ENCODE results near the gene MCAT.
"Not testable (repeated sequence)": the region's sequence is repeated elsewhere in the genome, so short reads cannot be mapped to it uniquely, and the experiment has no call there.

MCAT gene

GRCh38 chr22:43152003-43152356, 8.8 kb upstream of the MCAT start:
- H3K36me3 Mint-ChIP-seq: no peaks in the 10 kb centered on the region
- H3K4me1 Mint-ChIP-seq: peaks cover 74% of the 10 kb centered on the region
- H3K27ac Mint-ChIP-seq: peak overlapping the region; percentile 29
- no peaks in the 10 kb centered on the region for H3K9me3 Mint-ChIP-seq
- peak overlapping the region; percentile 77 for H3K4me3 Mint-ChIP-seq
- peak; percentile 10 for ATAC-seq
- peaks cover 9% of the 10 kb centered on the region for H3K27me3 Mint-ChIP-seq

- ATAC-seq: peak; percentile 70
- Mint-ChIP-seq H3K36me3 (no peaks in the 10 kb centered on the region), H3K9me3 (no peaks in the 10 kb centered on the region), H3K27ac (peak within 1 kb of the TSS; percentile 29), H3K4me3 (peak within 1 kb of the TSS; percentile 80), H3K27me3 (peaks cover 9% of the 10 kb centered on the region), H3K4me1 (peaks cover 78% of the 10 kb centered on the region)
Observed at GRCh38 chr22:43151251-43152002, 8.2 kb upstream of the MCAT start, which contains the start of gene TSPO. TSPO (plus strand) TSS chr22:43151559; CDS start chr22:43159239, 7,680 bp downstream.

- ATAC-seq: no peak
- peak overlapping the region; percentile 29 for H3K27ac Mint-ChIP-seq
- H3K36me3 Mint-ChIP-seq: no peaks in the 10 kb centered on the region
- no peaks in the 10 kb centered on the region for H3K9me3 Mint-ChIP-seq
- peaks cover 9% of the 10 kb centered on the region for H3K27me3 Mint-ChIP-seq
- H3K4me3 Mint-ChIP-seq: peak overlapping the region; percentile 80
- H3K4me1 Mint-ChIP-seq: peaks cover 78% of the 10 kb centered on the region
Observed at GRCh38 chr22:43150731-43151206, 7.6 kb upstream of the MCAT start.

- H3K4me1 Mint-ChIP-seq: peaks cover 63% of the 10 kb centered on the region
- no peak overlapping the region for H3K4me3 Mint-ChIP-seq
- no peaks in the 10 kb centered on the region for H3K36me3 Mint-ChIP-seq
- ATAC-seq: no peak
- H3K27me3 Mint-ChIP-seq: peaks cover 9% of the 10 kb centered on the region
- H3K27ac Mint-ChIP-seq: peak overlapping the region; percentile 40
- no peaks in the 10 kb centered on the region for H3K9me3 Mint-ChIP-seq
Observed at GRCh38 chr22:43148581-43148980, 5.4 kb upstream of the MCAT start.

GRCh38 chr22:43147821-43148220, 4.6 kb upstream of the MCAT start:
- no peak for ATAC-seq
- H3K36me3 Mint-ChIP-seq: no peaks in the 10 kb centered on the region
- peaks cover 3% of the 10 kb centered on the region for H3K27me3 Mint-ChIP-seq
- H3K4me3 Mint-ChIP-seq: no peak overlapping the region
- H3K9me3 Mint-ChIP-seq: no peaks in the 10 kb centered on the region
- H3K27ac Mint-ChIP-seq: peak overlapping the region; percentile 40
- peaks cover 65% of the 10 kb centered on the region for H3K4me1 Mint-ChIP-seq

- not testable (repeated sequence) for ATAC-seq, H3K27me3 Mint-ChIP-seq, H3K9me3 Mint-ChIP-seq, H3K4me3 Mint-ChIP-seq, H3K36me3 Mint-ChIP-seq
- H3K4me1 Mint-ChIP-seq: peaks cover 69% of the 10 kb centered on the region
- H3K27ac Mint-ChIP-seq: peak overlapping the region; percentile 40
Observed at GRCh38 chr22:43146332-43146731, 3.1 kb upstream of the MCAT start.

GRCh38 chr22:43145371-43145770, 2.2 kb upstream of the MCAT start:
- not testable (repeated sequence) for ATAC-seq, H3K9me3 Mint-ChIP-seq, H3K27me3 Mint-ChIP-seq, H3K36me3 Mint-ChIP-seq, H3K4me3 Mint-ChIP-seq
- Mint-ChIP-seq H3K27ac (peak overlapping the region; percentile 40), H3K4me1 (peaks cover 59% of the 10 kb centered on the region)

GRCh38 chr22:43144949-43145348, 1.8 kb upstream of the MCAT start:
- no peak overlapping the region for H3K4me3 Mint-ChIP-seq
- H3K9me3 Mint-ChIP-seq: no peaks in the 10 kb centered on the region
- peaks cover 58% of the 10 kb centered on the region for H3K4me1 Mint-ChIP-seq
- peak overlapping the region; percentile 40 for H3K27ac Mint-ChIP-seq
- H3K27me3 Mint-ChIP-seq: no peaks in the 10 kb centered on the region
- H3K36me3 Mint-ChIP-seq: peaks cover 3% of the 10 kb centered on the region
- no peak for ATAC-seq

- Mint-ChIP-seq H3K4me1 (peaks cover 10% of the 10 kb centered on the region), H3K36me3 (peaks cover 77% of the 10 kb centered on the region), H3K4me3 (no peak overlapping the region), H3K27ac (peak overlapping the region; percentile 2), H3K27me3 (no peaks in the 10 kb centered on the region), H3K9me3 (no peaks in the 10 kb centered on the region)
- no peak for ATAC-seq
Observed at GRCh38 chr22:43136801-43137200, 6.4 kb downstream of the MCAT start.

- ATAC-seq: peak; percentile 75
- Mint-ChIP-seq H3K36me3 (peaks cover 83% of the 10 kb centered on the region), H3K27me3 (no peaks in the 10 kb centered on the region), H3K27ac (peak overlapping the region; percentile 2), H3K4me1 (peaks cover 7% of the 10 kb centered on the region), H3K9me3 (no peaks in the 10 kb centered on the region), H3K4me3 (no peak overlapping the region)
Observed at GRCh38 chr22:43136255-43136654, 6.9 kb downstream of the MCAT start.

GRCh38 chr22:43135565-43135964, 7.6 kb downstream of the MCAT start:
- no peak overlapping the region for H3K4me3 Mint-ChIP-seq
- H3K9me3 Mint-ChIP-seq: no peaks in the 10 kb centered on the region
- H3K27ac Mint-ChIP-seq: no peak overlapping the region
- H3K4me1 Mint-ChIP-seq: peaks cover 7% of the 10 kb centered on the region
- no peak for ATAC-seq
- no peaks in the 10 kb centered on the region for H3K27me3 Mint-ChIP-seq
- peaks cover 83% of the 10 kb centered on the region for H3K36me3 Mint-ChIP-seq

- Mint-ChIP-seq H3K4me3 (no peak overlapping the region), H3K27me3 (peaks cover 6% of the 10 kb centered on the region), H3K4me1 (peaks cover 12% of the 10 kb centered on the region), H3K36me3 (peaks cover 77% of the 10 kb centered on the region), H3K9me3 (no peaks in the 10 kb centered on the region), H3K27ac (no peak overlapping the region)
- no peak for ATAC-seq
Observed at GRCh38 chr22:43134553-43134952, 8.6 kb downstream of the MCAT start.

GRCh38 chr22:43133401-43133800, 9.8 kb downstream of the MCAT start:
- no peak overlapping the region for H3K4me3 Mint-ChIP-seq
- no peaks in the 10 kb centered on the region for H3K9me3 Mint-ChIP-seq
- ATAC-seq: no peak
- H3K36me3 Mint-ChIP-seq: peaks cover 67% of the 10 kb centered on the region
- no peak overlapping the region for H3K27ac Mint-ChIP-seq
- peaks cover 23% of the 10 kb centered on the region for H3K4me1 Mint-ChIP-seq
- H3K27me3 Mint-ChIP-seq: peaks cover 18% of the 10 kb centered on the region

GRCh38 chr22:43131773-43132501, 11.3 kb downstream of the MCAT start:
- peaks cover 37% of the 10 kb centered on the region for H3K4me1 Mint-ChIP-seq
- no peak overlapping the region for H3K27ac Mint-ChIP-seq
- H3K27me3 Mint-ChIP-seq: peaks cover 32% of the 10 kb centered on the region
- no peaks in the 10 kb centered on the region for H3K9me3 Mint-ChIP-seq
- peaks cover 53% of the 10 kb centered on the region for H3K36me3 Mint-ChIP-seq
- no peak for ATAC-seq
- H3K4me3 Mint-ChIP-seq: no peak overlapping the region

- Mint-ChIP-seq H3K27ac (peak overlapping the region; percentile 23), H3K4me1 (peaks cover 34% of the 10 kb centered on the region), H3K4me3 (no peak overlapping the region), H3K27me3 (peaks cover 40% of the 10 kb centered on the region), H3K9me3 (no peaks in the 10 kb centered on the region), H3K36me3 (peaks cover 35% of the 10 kb centered on the region)
- no peak for ATAC-seq
Observed at GRCh38 chr22:43129426-43130425, 13.5 kb downstream of the MCAT start.
